HG02884 (cell line): Measurements from ENCODE around the gene ZMYND8.
"Not testable (repeated sequence)": the region's sequence is repeated elsewhere in the genome, so short reads cannot be mapped to it uniquely, and the experiment has no call there.

ENCODE experiments used
- ATAC-seq: cut with Tn5 transposase; IDR thresholded peaks from one replicate; pipeline ENCODE4 v1.9.1; 2021; ENCODE audit warnings: mild to moderate bottlenecking, moderate library complexity; ENCODE audit not compliant: unreplicated experiment

Gene ZMYND8

DNA sequence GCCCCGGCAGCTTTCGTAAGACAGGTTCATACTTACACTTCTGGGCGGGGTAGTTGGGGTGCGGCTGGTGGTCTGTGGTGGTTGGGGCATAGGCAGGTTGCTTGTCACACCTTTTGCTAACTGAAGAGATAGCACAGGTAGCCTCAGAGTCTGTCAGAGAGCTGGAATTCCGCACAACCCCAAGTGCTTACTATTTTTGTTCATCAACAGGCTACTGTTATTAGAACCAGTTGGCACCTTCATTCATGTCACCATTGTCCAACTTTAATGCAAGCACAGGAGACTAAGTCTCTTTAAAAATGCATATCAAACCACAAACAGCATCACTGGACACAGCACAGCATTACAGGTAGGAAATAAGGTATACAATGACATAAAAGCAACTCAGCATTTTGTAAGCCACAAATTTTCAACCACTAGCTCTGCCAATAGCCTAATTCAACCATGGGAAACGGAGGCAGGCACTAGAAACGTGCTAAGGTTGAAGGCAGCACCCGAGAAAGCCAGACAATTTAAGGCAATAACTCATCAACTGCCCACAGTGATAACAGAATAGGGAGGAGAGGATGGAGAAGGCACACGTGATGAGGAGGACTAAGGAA, 143.8 kb downstream of the ZMYND8 start:
- no peak for ATAC-seq

DNA sequence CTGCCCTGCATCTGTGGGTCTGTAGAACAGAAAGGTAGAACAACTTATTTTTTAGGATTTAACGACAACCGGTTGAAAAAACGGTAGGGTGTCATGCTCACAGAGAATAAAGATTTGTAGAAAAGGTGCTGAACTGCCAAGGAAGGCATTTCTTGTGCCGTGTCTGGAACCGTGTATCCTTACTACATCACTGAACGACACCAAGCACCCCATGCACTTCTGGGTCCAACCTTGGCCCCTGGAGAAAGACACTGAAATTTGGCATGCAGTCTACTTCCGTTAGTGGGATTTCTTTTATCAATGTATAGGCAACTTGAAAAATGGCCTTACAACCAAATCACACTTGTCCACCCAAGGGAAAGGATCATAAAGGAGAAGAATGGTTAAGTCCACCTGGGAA, 145.5 kb downstream of the ZMYND8 start:
- ATAC-seq, result no peak

DNA sequence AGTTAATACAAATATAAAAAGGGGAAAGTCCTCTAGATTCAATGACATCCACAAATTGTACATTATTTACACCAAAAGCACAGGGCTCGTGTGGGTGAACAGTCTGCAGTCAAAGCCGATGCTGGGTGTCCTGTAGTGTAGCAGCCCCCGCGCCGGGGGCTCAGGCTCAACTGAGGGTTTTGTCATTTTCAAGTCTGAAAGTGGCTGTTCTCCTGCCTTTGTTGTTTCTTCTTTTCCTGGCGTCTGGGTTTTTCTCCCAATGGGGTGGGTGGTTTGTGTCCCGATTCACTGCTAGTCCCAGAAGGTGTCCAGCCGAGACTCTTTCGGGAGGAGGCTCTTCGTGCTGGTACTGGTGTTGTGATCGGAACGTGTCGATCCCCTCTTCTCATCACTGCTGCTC, 146.0 kb downstream of the ZMYND8 start:
- ATAC-seq, result no peak

DNA sequence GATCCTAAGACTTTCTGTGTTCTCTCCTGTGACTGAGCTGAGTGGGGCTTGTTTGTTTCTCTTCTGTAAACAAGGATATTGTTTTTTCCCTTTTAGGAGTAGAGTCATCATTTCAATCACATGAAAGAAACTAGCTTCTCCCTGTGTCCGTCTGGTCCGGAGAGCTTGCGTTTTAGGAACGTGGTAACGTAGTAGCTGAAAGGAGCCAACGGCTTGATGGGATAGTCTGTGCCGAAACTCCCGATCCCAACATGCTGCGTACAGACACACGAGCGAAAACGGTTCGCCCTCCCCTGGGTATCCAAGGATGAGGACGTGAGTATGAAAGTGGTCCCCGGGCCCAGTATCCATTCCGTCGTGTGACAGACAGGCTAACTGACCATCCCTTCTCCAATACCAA, 146.5 kb downstream of the ZMYND8 start:
- ATAC-seq, result no peak

DNA sequence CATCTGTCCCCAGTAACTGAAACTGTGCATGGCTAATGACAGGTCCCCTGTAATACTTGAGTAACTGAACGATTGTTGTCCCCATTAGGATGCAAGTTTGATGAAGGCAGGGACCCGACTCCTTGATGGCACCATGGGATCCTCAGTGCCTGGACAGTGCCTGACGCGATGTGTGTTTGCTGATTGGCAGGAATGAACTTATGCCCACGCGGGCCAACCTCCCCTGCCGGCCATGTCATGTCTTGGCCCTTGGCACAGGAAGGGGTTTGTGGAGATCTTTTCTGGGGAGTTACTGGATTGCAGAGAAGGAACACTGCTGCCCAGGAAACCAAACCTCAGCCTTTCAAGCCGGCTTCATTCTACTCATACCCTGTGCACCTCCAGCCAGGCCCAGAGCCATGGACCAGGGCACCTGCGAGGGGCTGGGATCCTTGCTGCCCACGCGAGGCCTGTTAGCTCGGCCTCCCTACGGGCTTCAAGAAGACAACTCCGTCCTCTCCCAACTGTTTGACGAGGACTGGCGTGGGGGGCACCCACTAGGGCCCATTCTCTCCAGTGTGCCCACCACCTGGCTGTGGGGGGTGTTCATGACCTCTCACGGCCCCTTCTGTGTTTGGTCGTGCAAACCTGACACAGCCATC, 147.8 kb downstream of the ZMYND8 start:
- ATAC-seq, result no peak

DNA sequence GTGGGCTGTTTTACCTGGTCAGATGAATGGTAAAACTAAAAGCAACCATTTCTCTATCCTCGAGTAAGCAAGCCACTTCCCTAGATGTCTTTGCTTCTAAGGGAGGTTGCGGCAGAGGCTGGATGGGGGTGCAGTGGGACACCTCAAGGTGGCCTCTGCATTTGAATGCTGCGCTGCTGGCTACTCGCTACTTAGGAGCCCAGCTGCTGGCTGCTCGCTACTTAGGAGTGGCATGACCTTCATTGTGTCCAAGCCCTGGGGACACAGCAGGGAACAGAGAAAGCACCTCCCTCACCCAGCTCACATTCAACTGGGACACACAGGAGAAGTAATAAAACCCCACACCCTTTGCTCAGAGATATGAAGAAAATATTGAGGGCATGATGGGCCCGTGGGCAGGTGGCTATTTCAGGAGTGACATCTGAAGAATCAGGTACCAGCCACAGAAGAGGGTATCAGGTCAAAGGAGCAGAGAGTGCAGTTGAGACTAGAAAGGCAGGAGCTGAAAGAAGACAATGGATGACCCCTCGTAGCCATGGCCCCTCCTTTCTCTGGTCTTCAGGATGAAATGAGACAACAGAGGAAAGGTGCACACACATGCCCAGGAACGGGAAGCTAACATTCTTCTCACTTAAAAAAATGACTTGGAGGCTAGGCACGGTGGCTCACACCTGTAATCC, 149.4 kb downstream of the ZMYND8 start:
- ATAC-seq, result no peak

DNA sequence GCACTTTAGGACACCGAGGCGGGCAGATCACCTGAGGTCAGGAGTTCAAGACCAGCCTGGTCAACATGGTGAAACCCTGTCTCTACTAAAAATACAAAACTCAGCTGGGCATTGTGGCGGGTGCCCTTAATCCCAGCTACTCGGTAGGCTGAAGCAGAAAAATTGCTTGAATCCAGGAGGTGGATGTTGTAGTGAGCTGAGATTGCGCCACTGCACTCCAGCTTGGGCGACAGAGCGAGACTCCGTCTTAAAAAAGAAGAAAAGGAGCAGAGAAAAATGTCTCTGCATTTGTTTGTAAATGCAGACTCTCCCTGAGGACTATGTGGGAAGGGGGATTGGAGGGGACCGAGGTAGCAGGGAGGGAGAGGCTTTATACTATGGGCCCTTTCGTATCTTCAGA, 149.9 kb downstream of the ZMYND8 start:
- not testable (repeated sequence) for ATAC-seq

DNA sequence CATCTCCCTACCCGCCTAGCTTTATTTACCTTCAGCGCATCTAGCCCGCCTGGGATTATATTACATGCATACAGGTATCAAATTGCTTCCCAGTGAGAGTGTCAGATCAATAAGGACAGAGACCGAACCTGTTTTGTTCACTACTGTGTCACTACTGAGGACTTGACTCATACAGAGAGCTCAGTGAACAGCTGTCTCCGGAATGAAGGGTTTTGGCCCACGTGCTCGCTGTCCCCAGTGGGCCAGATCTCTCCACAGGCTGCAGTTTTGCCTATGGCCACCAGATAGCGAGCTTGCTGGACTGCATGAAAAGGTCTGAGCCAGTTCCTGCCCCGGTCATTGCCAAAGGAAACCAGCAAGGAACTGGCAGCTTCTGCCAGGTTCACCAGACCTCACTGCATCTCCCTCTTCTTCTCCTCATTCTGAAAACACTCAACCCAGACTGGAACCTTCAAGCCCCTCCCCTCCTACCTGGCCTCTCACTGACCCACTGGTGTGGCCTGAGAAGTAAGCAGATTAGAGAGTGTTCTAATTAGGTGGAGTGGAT, 150.8 kb downstream of the ZMYND8 start:
- ATAC-seq, result no peak

DNA sequence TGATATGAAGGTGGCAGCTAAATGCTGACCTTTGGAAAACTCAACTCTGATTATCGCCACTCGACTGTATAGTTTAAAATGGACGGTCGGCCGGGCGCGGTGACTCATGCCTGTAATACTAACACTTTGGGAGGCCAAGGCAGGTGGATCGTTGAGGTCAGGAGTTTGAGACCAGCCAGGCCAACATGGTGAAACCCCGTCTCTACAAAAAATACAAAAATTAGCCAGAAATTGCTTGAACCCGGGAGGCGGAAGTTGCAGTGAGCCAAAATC, 151.7 kb downstream of the ZMYND8 start:
- ATAC-seq, result not testable (repeated sequence)

DNA sequence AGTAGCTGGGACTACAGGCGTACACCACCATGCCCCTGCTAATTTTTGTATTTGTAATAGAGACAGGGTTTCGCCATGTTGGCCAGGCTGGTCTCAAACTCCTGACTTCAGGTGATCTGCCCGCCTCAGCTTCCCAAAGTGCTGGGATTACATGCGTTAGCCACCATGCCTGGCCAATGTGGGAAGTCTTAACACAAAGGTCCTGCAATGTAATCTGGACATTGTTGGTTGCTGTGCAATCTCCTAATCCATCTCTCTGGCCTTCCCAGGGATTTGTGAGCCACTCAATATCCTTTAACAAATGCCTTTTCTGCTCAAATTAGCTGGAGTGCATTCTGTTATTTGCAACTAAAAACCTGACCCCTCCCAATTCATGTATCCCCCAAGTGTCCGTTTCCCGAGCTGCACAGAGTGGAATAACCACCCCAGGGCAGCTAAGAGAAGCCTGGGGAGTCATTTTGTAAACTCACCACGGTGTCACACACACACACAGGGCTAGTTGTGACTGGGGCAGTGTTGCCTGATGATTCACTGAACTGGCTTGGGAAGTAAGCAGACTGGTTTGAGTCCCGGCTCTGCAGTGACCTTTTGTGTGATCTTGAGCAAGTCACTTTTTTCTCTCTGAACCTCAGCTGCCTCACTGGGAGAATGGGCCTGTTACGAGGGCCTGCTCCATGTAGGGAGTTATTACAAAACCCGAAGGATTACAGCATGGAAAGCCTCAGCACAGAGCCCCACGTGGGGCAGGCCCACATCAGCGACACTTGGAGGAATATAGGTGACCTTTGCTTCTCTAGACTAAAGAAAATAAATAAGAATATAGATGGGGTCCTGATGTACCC, 152.3 kb downstream of the ZMYND8 start:
- ATAC-seq, result no peak

DNA sequence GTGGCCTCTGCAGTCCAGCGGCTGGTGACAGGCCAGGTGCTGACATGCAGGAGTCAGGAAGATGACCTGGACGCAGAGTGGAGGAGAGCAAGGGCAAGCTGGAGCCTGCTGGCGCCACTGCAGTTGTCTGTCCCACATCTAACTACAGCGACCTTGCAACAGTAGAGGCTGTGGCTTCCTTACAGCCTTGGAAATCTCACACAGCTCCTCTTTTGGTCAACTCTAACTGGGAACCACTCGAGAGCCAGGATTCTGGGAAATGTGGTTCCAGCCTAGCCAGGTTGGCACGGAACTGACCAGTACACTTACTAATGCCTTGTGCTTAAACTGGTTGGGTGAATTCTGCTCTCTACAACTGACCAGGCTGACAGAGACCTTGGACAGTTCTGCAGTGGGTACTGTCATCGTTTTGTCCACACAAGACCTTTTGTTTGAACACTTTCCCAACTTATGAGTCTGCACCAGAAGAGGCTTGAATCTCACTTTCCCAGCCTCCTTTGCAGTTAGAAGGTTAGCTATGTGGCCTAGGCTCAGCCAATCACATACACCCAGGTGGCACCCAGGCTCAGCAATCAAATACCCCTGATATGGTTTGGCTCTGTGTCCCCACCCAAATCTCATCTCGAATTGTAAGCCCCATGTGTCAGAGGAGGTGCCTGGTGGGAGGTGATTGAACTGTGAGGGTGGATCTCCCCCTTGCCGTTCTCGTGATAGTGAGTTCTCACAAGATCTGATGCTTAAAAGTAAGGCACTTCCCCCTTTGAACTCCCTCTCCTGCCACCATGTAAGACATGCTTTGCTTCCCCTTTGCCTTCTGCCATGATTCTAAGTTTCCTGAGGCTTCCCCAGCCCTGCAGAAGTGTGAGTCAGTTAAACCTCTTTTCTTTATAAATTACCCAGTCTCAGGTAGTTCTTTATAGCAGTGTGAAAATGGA, 153.5 kb downstream of the ZMYND8 start:
- ATAC-seq, result no peak

DNA sequence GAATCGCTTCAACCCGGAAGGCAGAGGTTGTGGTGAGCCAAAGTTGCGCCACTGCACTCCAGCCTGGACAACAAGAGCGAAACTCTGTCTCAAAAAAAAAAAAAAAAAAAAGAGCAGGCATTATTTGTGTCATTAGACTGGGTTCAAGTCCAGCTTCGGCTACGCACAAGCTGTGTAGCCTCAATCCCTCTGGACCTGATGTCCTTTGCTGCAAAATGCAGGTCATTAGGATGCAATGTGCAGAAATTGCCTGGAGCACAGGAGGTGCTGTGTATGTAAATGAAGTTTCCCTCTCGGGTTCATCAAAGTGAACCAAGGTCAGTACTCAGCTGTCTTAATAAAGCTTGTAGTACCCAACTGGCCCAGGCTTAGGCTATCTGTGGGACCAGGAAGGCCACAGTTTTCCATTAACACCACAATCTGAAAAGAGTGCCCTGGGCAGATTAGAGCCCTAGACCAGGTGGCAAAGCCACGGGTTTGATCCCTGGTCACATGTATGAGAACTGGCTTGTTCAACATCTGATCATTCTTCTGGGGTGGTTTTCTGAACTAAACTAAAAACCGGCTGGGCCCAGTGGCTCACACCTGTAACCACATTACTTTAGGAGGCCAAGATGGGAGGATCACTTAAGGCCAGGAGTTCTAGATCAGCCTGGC, 155.3 kb downstream of the ZMYND8 start:
- ATAC-seq, result no peak

DNA sequence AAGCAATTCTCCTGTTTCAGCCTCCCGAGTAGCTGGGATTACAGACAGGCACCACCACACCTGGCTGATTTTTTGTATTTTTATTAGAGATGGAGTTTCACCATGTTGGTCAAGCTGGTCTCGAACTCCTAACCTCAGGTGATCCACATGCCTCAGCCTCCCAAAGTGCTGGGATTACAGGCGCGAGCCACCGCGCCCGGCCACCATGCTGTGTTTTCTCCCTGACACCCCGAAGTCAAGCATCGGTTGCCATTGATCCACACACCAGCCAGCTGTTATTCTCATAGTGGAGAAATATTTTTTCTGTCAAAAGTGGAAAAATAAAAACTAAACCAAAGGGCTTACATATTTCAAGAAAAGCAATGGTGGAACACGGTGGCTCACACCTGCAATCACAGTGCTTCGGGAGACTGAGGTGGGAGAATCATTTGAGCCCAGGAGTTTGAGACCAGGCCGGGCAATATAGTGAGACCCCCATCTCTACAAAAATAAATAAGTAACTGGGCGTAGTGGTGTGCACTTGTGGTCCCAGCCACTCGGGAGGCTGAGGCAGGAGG, 157.4 kb downstream of the ZMYND8 start:
- no peak for ATAC-seq

DNA sequence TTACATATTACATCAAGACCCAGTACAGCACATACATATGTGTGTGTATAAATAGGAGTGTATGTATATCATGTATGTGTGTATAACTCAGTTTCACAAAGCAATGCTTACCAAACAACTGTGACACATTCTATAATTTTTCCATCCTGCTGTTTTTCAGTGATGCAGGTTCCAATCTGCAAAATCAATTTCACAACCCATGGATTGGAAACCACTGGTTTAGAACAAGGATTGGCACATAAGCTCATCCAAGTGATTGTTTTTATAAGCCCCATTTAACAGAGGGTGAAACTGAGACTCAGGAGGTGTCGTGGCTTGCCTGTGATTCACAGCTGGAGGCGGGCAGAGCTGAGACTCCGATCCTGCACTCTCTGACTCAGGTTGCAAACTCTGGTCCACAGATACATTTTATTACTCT, 158.2 kb downstream of the ZMYND8 start:
- no peak for ATAC-seq

DNA sequence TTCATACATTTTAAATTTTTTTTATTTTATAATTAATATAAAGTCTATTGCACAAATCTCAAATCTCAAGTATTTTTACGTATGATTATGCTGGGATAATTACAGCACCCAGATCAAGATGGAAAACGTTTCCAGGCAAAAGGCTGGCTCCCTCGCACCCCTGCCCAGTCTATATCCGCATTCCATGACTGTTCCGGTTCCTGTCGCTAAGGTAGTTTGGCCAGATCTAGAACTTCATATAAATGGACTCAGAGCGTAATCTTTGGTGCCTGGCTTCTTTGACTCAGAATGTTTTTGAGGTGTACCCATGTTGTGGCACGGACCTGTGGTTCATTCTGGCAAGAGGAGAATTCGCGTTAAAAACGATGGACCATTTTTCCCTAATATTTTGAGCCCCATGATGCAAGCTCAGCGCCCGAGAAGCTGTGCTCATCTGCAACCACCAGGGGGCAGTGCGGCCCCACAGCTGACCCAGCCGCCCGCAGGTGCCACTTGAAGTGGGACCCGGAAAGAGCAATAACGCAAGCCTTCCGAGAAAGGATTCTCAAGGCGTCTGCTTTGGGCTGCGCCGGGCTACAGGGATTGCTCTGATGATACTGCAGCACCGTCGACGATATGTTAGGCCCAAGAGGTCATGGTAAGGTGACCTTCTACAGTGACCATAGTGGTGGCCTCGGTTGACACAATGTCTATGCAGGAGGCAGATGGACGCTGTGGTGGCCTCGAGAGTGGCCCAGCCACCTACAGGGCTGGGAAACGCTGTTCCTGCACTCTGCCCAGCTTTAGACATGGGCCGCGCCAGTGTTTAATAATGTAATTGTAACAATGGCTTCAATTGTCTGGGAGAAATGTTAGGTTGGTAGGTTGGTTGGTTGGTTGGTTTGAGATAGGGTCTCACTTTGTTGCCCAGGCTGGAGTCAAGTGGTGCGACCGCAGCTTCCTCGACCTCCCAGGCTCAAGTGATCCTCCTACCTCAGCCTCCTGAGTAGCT, 160.1 kb downstream of the ZMYND8 start:
- no peak for ATAC-seq

DNA sequence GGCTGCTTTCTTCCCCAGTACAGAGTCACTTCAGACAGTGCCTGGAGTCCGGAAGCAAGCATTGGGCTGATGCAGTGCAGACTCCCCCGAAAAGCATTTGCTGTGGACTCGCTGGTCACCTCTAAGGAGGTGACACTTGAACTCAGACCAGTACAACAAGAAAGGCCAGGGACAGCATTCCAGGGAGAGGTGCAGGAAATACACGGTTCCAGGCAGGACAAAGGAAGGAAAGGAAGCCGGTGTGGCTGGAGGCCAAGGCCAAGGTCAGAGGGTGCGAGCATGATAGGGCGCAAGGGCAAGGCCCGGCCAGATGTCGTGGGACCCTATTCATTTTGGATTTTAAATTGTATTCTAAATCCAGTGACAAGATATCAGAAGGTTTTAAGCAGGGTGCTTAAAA, 160.9 kb downstream of the ZMYND8 start:
- ATAC-seq, result no peak

DNA sequence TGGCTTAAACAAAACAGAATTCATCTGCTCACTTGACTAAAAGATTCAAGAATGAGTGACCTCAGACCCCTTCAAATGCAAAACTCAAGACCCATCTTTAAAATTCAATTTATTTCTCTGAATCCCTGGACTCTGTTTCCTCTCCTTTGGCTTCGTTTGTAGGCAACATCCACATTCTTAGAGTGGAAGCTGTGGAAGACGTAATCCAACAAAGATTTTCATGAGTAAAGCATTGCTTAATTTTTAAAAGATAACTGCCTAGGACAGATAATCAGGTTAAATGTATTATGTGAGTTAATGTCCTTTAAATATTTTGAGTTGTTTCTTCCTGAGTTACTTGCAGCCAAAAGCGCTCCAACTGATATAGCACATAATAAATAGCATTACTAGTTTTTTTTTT, 164.5 kb downstream of the ZMYND8 start:
- ATAC-seq, result no peak

DNA sequence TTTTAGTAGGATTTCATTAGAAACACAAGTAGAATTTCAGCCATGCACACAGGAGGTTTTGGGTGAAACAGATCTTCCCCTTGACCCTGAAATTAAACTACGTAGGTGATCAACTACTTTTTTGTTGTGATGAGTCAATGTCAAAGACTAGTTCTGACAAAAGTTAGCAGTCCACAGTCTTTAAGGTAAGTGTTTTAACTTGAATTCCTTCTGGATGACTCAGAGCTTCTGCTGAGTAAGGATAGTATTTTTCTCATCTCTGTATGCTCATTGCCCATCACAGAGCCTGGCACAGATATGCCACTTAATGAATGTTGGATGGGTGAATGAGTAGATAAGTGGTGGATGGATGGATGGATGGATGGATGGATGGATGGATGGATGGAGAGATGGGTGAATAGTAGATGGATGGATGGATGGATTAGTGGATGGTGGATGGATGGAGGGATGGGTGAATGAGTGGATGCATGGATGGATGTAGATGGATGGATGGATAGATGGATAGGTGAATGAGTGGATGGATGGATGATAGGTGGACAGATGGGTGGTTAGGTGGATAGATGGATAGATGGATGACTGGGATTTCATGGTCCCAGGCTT, 165.3 kb downstream of the ZMYND8 start:
- no peak for ATAC-seq
